GM23248 (cell line): ENCODE results near the gene ZNF354C.

Experiments
- EZH2 ChIP-seq: fragments of 200-600 bp; sonication (generic); IDR thresholded peaks from 2 replicates; pipeline ENCODE4 v1.6.1; 2018; ENCODE audit warnings: antibody characterized with exemption, mild to moderate bottlenecking; ENCODE audit not compliant: insufficient read depth, poor library complexity, severe bottlenecking
- EZH2phosphoT487 ChIP-seq: fragments of 200-600 bp; sonication (generic); IDR thresholded peaks from 2 replicates; pipeline ENCODE4 v1.6.1; 2018; ENCODE audit warnings: antibody characterized with exemption, moderate library complexity, mild to moderate bottlenecking, low read depth; ENCODE audit not compliant: insufficient read depth

GRCh38 chr5:179119415-179120170, 59.4 kb downstream of the ZNF354C start:
- TF ChIP-seq EZH2phosphoT487, result no peak
- TF ChIP-seq EZH2, result no peak
